GM19351 (cell line): Measurements from ENCODE around the gene AHDC1.

Experiments
- ATAC-seq: cut with Tn5 transposase; IDR thresholded peaks from one replicate; pipeline ENCODE4 v1.9.1; 2021; ENCODE audit warnings: mild to moderate bottlenecking, moderate library complexity; ENCODE audit not compliant: unreplicated experiment

The AHDC1 gene

DNA sequence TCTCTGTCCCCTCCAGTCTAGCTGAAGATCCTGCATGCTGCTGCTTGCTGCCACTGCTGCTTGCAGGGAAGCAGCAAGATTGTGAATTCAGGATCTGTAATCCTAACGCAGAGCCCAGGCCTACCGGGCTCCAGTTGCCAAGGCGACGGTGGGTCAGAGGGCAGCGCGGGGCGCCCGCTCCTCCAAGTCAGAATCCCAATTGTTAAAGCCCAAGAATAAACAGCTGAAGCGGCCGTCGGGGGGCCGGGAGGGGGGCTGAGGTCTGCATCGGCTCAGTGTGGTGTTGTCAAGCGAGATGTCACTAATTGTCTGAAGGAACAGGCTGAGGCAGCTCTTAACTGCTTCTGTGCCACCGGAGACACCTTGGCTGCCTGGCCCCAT, 36.8 kb downstream of the AHDC1 start:
- ATAC-seq = no peak

GRCh38 chr1:27566462-27567145, 37.3 kb downstream of the AHDC1 start:
- ATAC-seq = no peak

DNA sequence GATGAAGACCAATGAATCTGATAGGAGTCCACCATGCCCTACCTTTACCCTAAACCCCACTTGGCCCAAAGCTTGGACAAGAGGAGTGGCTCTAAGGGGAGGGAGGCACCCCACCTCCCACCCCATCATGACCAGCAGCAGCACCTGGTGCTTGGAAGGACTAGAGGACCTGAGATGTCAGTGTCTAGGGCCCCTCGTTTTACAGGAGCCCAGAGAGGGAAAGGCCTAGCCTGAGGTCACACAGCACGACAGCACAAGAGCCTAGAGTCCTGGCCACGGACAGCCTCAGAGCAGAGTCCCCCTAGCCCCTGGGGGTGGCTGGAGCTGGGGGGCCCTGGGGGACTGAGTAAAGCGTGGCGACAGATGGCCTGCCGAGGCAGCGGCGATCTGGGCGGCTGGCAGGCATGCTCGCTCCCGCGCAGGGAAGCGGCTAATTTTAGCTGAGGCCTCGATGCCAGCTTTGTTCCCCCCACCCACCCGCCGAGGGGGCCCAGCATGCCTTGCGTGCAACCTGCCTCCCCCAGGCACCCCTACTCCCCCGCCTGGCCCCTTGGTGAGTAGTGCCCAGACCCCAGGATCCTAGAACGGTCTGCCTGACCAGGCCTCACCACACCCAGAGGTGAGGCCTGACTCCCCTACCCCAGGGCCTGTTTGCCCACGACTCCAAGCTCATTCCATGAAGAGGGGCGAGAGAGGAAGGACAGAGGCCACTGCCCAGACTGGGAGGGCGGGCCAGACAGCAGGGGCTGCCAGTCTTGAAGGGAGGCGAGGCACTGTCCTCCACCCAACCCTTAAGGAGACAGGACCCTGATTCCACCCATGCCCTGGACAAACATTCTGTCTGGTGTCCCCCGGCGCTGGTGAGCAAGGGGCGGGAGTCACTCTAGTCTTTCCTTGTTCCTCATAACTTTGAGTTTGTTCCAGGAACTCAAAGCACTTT, 39.0 kb downstream of the AHDC1 start:
- no peak for ATAC-seq

DNA sequence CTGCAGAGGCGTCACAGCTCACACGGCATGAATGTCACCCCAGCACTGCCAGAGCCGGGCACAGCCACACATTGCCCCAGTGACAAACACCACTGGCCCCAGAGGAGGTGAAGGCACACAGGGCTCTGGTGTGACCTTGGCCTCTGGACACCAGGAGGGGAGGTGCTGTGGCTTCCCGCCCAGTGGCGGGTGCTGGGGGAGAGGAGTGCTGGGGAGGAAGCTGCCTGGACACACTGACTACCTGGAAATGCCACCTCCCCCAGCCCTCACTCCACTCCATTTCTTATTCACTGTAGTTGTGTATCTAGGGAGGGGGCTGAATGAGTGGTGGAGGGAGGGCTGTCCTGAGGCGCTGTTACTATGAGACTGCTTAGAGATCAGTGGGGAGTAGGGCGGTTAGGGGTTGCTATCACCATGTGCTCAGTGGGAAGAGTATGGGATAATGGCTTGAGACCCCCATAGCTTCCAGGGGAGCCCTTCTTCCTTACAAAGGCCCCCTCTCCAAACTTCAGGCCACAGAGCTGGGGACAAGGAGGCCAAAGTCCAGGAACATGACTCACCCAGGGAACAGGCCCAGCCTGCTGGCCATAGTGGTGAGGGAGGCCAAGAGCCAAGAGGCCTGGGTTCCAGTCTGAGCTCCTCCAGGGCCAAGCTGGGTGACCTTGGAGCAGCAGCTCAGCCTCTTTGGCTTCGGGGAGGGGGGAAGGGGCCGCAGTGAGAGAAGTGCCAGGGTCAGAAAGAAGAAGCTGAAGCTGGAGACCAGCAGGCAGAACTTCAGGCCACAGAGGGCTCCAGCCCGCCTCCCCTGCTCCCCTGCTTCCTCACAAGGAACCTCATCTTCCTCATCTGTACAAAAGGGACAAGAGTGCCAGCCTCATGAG, 40.1 kb downstream of the AHDC1 start:
- no peak for ATAC-seq

- ATAC-seq = no peak
These were observed 40.7 kb downstream of the AHDC1 start for GRCh38 chr1:27563341-27563590.

- ATAC-seq = no peak
These were observed 41.2 kb downstream of the AHDC1 start for GRCh38 chr1:27562534-27563340.

DNA sequence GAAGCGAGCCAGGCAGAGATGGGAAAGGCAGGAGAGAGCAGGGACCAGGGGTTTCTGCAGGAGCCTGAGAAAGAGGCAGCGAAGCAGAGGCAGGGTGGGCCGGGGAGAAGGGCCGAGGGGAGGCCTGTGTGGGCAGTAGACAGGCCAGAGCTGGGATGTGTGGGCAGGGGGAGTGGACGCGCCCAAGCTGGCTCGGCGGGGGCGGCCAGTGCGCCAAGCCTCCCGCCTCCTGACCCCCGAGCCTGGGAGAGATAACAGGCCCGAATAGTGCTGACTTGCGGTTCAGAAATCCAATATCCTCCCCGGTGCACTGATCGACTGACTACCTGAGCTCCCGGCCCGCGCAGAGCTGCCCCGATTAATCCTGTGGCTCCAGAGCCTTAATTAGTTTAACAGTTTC, 41.9 kb downstream of the AHDC1 start:
- ATAC-seq = no peak

DNA sequence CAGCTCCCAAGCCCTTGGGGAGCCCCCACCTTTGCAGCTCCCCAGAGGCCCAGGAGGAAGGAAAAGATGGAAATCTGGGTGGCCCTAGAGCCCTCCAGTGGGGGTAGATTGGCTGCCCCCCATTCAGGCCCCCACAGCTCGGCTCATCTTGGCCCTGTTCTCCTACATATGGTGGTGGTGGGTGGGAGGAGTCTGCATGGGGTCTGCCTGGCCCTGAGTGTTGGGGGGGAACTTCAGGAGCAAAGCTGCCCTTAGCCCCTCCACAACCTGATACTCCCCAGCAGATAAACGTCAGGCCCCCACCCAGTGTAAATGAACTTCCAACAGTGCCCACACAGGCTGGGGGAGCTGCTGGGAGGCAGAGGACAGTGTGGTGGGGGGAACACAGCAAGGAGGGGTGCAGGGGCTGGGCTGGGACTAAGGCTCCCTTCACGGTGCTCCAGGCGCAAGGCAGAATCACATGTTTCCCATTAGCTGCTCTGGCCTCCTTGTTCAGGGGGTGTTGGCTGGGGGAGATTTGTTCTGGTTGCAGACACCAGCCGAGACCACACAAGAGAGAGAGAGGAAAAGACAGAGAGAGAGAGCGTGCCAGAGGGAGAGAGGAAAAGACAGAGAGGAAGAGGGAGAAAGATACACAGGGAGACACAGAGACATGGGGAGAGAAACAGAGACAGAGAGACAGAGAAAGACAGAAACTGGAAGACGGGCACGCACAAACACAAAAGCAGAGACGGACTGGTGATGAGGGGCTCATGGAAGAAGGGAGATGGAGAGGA, 42.6 kb downstream of the AHDC1 start:
- ATAC-seq = no peak

DNA sequence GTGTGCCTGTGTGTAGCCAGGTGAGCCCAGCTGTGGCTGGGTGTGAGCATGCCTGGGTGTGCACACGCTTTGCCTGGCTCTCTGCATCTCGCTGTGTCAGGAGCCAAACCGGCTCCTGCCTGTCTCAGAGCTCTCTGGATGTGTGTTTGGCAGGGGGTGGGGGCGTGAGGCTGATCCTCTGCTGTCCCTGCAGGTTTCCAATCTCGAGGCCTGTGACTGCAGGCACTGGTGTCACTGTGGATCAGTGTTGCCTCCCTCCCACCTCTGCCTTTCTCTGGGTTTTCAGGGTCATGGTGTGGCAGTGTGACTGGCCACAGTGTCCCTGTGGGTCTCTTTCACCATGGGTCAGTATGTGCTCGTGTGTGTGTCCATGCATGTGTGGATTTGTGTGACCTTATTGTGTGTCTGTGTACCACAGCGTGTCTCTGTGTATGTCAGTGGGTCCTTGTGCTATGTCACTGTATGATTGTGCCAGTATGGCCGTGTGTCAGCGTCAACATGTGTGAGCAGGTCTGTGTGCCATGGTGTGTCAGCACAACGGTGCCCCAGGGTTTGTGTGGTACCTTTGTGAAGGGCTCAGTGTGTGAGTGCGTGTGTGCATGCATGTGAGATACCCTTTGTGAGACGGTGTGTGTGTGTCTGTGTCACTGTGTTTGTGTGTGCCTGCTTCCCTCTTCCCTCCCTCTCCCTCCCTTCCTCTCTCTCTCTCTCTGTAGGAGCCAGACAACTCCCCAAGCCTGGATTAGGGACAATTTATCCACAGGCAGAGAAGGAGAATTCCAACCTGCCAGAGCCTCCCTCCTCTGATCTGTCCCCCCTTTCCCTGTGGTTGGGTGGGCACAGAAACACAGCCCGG, 43.4 kb downstream of the AHDC1 start:
- no peak for ATAC-seq

- no peak for ATAC-seq
These were observed 44.4 kb downstream of the AHDC1 start for GRCh38 chr1:27559466-27560030.

- ATAC-seq = no peak
These were observed 46.2 kb downstream of the AHDC1 start for GRCh38 chr1:27557596-27558340.

GRCh38 chr1:27556781-27557595, 47.0 kb downstream of the AHDC1 start:
- no peak for ATAC-seq

- no peak for ATAC-seq
These were observed 47.5 kb downstream of the AHDC1 start for GRCh38 chr1:27556435-27556780.

- no peak for ATAC-seq
These were observed 48.1 kb downstream of the AHDC1 start for GRCh38 chr1:27555700-27556424.

DNA sequence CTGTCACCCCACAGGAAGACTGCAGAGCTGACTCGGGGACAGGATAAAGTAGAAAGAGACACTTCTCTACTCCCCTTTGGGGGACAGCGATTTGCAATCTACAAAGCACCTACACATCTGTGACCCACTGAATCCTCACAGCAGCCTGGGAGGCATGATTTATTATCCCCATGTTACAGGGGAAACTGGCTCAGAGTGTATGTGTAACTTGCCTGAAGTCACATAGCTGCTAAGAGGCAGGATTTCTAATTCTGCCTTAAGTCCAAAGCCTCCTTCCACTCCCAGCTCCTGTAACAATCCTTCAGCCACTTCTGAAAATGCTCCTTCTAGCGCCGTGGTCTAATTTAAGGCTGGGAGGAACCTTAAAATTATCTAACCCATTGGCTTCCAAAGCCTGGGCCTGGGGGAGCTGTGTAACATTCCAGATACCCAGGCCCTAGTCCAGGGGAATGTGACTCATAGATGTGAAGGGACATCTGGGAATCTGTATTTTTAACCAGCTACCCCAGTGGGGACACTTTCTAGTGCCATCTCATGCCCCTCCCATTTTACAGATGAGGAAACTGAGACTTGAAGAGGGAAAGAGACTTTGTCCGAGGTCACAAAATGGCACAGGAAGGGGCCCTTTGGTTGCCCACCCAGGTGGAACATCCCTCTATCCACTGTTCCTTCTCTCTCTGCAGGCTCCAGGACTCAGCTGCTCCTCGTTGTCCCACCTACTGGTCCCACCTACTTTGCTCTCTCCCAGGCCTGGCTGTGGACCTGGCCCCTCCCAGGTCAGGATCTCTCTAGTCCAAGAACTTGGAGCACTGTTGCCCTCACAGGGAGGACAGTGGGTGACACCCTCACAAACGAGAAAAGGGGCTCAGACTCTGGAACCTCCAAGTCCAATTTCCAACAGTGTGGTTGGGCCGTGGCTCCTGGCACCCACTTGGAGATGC, 48.9 kb downstream of the AHDC1 start:
- ATAC-seq = no peak

GRCh38 chr1:27554293-27554692, 49.7 kb downstream of the AHDC1 start:
- ATAC-seq = no peak
